IPS-NIHi7 (cell line): ENCODE data around the gene MRGPRG.

Experiments
- DNase-seq: peaks from one replicate; pipeline ENCODE4 v3.0.0; 2012; ENCODE audit warnings: mixed read lengths; ENCODE audit errors: extremely low spot score

MRGPRG gene

DNA sequence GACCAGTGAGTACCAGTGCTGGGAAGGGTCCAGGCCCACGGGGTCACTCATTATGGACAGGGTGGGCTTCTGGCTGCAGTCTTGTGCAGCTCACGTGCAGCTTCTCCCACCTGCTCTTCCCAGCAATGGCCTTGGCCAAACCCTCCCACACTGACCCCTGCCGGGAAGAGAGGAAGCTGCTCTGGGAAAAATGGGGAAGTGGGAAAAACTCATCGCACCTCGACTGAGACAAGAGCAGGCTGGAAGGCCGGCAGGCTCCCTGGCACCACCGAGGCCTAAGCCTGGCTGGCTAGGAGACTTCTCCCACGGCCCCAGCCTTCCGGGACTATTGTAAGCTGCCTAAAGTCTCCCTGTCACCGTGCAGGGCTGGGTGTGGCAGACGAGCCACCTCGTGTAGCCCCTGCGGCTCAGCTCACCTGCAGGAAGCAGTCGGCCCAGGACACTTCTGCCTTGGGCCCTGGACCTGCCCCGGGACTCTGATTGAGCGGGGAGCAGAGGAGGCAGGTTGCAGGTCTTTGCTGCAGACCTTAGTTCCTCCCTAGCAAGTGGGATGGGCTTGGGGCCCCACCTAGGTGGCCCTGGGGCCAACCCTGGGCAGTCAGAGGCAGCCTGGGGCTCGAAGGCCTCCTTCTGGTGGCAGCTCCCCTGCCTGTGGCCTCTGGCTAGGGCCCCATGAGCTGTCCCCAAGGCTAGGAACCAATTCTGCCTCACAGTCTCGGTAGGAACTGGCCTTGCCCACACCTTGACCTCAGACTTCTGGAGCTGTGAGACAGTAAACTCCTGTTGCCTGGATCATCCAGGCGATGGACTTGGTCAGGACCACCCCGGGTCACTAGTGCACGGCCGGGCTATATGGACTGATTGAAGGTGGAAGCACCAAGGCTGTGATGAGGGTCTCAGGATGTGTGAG is 23.1 kb downstream of the MRGPRG start:
- no peak for DNase-seq

DNA sequence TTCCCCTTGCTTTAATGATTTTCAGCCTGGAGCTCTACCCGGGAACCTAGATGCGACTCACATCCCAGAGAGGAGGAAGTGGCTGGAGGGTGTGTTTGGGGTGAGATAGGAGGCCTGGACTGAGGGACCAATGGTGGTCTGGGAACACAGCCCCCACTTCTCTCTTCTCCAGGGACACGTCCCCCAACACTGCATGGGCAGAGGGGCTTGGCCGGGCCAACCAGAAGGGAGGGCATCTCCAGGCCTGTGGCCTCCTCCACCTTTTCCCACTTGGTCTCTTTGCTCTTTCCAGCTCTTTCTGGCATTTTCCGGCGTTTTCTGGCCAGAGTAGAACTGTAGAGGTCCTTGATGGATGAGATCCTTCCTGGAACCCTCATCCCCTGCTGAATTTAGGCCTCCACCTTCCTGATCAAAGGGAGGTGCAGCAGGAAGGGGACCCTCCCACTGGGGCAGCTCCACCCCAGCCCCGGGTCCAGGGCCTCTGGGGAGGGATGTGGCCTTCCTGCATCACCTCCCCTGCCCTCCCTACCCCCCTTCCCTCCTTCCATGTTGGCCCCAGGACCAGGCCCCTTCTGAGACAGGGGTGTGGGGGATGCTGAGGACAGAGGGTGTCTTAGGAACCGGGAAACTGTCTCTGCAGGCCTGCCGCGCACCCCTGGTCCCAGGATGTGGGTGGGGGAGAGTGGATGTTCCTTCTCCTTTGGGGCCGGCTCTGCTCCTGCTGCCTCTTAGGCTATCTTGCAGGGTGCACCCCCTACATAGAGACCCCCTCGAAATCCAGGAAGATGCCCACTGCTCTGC is 24.4 kb downstream of the MRGPRG start:
- no peak for DNase-seq

- DNase-seq: no peak
These were observed 25.1 kb downstream of the MRGPRG start for GRCh38 chr11:3193373-3194015.

DNA sequence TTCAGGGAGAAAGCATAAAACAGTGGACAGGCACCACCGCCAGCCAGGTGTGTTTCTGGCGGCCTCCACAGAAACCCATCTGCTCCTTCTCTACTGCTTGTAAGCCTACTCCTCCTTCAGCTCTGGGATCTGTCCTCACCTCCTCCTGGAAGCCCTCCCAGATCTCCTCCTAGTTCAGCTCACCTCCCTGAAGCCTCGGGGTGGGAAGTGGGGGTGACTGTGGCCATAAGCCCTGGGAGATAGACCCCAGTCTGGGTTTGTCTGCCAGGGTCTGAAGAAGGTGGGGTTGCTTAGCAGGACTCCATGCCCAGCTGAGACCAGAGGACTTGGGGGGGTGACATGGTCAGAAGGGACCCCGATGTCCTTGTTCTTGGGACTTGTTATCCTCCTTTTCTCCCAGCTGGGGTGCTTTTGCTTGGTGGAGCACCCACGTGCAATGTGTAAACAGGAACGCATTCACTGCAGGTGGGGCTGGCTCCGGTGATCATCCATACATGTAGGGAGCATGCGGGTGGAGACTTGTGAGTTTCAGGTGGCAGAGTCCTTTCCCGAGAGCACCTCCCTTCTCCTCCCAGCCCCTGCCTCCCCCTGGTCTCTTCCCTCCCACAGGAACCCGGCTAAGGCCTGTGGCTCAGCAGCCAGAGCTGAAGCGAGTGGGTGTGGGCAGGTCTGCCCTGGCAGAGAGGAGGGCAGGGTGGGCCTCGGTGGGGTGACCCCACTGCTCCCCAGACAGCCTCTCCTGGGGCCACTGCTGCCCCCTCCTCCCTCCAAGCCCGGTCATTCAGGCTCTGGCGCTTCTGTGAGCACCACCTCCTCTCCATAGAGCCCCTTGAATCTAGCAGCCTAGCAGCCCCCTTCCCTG is 25.9 kb downstream of the MRGPRG start:
- DNase-seq: no peak

DNA sequence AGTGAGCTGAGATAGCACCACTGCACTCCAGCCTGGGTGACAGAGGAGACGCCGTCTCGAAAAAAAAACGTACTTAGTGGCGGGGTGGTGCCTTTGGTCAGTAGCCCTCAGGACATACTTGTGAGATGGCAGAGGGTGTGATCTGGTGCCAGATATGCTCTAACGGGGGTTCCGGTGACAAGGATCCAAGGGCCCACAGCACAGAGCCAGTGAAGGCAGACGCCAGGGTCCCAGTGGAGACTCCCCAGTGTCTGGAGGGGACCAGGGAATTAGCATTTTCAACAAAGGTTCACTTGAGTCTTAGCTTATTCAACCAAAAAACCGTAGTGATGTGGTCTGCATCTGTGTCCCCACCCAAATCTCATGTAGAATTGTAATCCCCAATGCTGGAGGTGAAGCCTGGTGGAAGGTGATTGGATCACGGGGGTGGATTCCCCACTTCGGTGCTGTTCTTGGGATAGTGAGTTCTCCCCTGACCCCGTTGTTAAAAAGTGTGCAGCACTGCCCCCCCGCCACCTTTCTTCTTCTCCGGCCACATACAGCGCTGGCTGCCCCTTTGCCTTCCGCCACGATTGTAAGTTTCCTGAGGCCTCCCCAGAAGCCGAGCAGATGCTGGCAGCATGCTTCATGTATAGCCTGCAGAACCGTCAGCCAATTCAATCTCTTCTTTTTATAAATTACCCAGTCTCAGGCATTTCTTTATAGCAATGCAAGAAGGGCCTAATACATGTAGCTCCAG is 26.9 kb downstream of the MRGPRG start:
- DNase-seq: no peak

- no peak for DNase-seq
These were observed 28.0 kb downstream of the MRGPRG start for GRCh38 chr11:3190600-3190999.

GRCh38 chr11:3189886-3190583 is 28.6 kb downstream of the MRGPRG start:
- no peak for DNase-seq

DNA sequence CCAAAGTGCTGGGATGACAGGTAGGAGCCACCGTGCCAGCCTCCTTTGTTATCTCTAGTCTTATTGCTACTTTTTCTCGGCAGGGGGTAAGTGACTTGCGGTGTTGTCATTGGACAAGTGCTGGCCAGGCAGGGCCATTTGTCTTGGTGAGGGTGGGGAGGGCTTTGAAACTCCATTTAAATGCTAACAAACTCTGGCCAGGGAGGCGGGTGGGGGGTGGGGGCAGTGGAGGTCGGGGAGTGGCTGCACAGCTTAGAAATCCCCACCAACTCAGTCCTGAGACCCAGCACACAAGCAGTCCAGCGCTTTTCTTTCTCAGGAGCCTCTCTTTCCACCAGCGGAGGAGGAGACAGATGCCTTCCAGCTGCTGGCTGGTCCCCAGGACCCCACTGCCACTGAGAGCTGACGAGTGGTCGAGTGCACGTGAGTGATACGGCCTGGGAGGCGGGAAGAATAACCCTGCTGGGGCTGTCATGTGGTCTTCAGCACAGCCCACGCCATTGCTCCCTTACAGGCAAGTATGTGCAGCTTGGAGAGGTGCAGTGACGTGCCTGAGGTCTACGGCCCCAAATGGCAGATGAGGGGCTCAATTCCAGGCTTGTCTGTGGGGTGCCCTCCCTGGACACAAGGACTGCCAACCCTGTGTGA is 29.3 kb downstream of the MRGPRG start:
- peak; percentile 87 for DNase-seq

GRCh38 chr11:3188496-3189195 is 30.0 kb downstream of the MRGPRG start:
- DNase-seq: no peak

- no peak for DNase-seq
These were observed 32.3 kb downstream of the MRGPRG start for GRCh38 chr11:3186166-3186953.

- DNase-seq: no peak
These were observed 33.8 kb downstream of the MRGPRG start for GRCh38 chr11:3184732-3185347.

GRCh38 chr11:3183523-3183922 is 35.1 kb downstream of the MRGPRG start:
- no peak for DNase-seq

DNA sequence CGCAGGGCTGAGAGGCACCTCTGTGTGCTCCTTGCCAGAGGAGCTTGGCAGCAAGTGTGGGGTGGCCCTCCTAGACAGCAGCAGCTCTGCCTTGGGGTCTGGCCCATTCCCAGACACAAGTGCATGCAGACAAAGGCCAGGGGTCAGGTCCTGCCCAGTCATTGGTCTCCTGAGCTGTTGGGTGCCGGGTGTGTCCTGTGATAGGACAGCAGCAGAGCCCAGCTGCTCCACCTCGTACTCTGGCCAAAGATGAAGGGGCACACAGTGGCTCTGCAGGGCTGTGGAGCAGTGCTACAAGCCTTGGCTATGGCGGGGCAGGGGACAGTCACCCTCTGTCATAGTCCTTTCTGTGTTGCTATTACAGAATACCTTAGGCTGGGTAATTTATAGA is 36.2 kb downstream of the MRGPRG start:
- no peak for DNase-seq

GRCh38 chr11:3181725-3182461 is 36.7 kb downstream of the MRGPRG start:
- no peak for DNase-seq

GRCh38 chr11:3180869-3181268 is 37.7 kb downstream of the MRGPRG start:
- DNase-seq: no peak

DNA sequence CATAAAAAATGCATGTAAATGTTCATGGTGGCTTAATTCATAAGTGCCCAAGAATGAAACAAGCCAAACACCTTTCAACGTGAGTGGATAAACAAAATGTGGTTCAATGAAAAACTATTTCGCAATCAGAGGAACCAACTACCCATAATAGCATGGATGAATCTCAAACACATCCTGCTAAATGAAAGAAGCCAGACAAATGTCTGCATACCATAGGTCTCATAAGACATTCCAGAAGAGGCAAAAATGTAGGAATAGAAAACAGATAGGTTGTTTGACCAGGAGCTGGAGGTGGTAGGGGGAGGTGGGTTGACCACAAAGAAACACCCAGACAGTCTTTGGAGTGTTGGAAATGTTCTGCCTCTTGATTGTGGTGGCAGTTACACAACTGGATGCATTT is 40.3 kb downstream of the MRGPRG start:
- DNase-seq: no peak

GRCh38 chr11:3177931-3178330 is 40.7 kb downstream of the MRGPRG start:
- no peak for DNase-seq
